Sciatic nerve (tissue), 2 donors: ENCODE measurements around the gene AMOTL2. TPM values are rescaled to one million over a fixed set of nuclear protein-coding genes. Genes with fewer than 3 reads are reported as not detected.

ENCODE experiments used
- ATAC-seq: fragments of 200-7000 bp; cut with Tn5 transposase; one replicate; pipeline ENCODE4 v1.9.1; 2020; ENCODE audit warnings: mild to moderate bottlenecking, moderate library complexity
- DNase-seq: peaks from one replicate; pipeline ENCODE4 v3.0.0-alpha.2; 2020; ENCODE audit warnings: low spot score
- intact Hi-C: fragments of 100-400 bp; cut with DNase I; formaldehyde crosslinking; loops from one replicate; pipeline ENCODE4 v1.14.2; 2022
- total RNA-seq: library from RNA; stranded (reverse); fragmentation: NEBNext Ultra II Directional; extraction: Animal tissue kit (Norgen Biotek cat#: 25700); gene quantifications from one replicate; pipeline ENCODE4 v1.2.1, GENCODE V29; 2021
- donor health status: DM: no; HTN: no; CAD: no.
- donor health status: DM: no; HTN: no; CAD: no.

The AMOTL2 gene
- total RNA-seq, 1 donor from 2014 or later = 158 TPM

DNA sequence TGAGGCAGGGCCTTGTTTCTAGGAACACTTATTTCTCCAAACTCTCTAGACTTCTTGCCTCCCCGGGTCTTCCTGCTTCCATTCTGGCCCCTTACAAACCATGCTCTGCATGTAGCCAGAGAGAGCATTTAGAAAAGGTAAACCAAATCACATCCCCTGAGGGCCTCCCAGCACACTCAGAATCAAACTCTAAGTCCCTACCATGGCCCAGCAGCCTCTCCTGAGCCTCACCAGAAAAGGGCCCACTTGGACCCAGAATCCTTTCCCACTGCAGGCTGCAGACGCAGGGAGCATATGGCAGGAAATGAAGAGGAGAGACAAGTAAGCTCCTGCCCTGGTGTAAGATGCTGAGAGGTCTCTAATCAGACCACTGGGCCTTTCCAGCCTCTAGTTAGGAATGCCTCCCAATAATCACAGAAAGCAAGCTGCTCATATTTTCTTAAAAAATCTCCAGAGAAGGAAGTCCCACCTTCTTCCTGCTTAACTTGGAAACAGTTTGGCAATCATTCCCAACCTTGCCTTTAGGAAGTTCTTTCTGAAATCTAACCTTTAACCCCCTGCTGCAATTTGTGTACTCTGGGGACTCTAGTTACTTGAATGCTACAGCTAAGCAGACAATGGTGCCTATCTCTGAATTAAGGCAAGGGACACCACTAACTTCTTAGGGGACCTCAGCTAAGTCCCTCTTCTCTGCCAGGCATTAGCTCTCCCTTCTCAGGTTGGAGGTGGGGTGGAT, 4.2 kb downstream of the AMOTL2 start:
- intact Hi-C loops = loop anchor here (5.0 to 10.0 kb wide), 3 partner anchors 58 to 105 kb away; no protein-coding TSS in a partner anchor
- DNase-seq (no peak), ATAC-seq (no peak)

DNA sequence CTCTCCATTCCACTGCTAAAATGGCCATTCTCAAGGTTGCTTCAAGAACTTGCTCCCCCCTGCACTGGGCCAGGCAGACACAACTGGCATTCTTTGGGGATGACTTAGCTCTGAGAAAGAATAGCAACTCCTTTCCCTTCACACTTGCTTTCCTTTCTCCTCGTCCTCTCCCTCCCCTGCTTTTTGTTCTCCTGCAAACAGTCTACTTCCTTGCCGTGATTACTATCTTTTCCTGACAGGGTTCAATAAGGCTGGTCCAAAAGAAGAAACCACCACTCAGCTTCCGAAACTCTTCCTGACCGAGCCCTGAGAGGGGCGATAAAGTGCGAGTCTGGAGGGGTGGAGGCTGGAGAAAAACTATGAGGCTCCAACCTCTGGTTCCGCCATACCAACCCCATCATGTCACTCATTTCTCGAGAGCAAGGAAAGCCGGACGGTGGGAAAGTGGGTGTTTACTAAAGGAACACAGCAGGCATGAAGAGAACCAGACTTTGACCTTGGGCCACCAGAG, 5.0 kb downstream of the AMOTL2 start:
- DNase-seq (no peak), ATAC-seq (no peak)
- intact Hi-C loops = no loop called here

GRCh38 chr3:134368751-134369105, 5.5 kb downstream of the AMOTL2 start:
- DNase-seq (no peak), ATAC-seq (no peak)
- intact Hi-C loops = no loop called here

- no peak for DNase-seq
- ATAC-seq = no peak
- intact Hi-C loops = no loop called here
These were observed 6.1 kb downstream of the AMOTL2 start for GRCh38 chr3:134367869-134368750.

GRCh38 chr3:134366928-134367811, 7.1 kb downstream of the AMOTL2 start:
- peak; percentile 76 for ATAC-seq
- DNase-seq = peak; percentile 85
- intact Hi-C loops = no loop called here

GRCh38 chr3:134366221-134366927, 7.9 kb downstream of the AMOTL2 start:
- intact Hi-C loops = no loop called here
- DNase-seq = no peak
- no peak for ATAC-seq

GRCh38 chr3:134365766-134366065, 8.5 kb downstream of the AMOTL2 start:
- ATAC-seq (no peak), DNase-seq (no peak)
- intact Hi-C loops = no loop called here

DNA sequence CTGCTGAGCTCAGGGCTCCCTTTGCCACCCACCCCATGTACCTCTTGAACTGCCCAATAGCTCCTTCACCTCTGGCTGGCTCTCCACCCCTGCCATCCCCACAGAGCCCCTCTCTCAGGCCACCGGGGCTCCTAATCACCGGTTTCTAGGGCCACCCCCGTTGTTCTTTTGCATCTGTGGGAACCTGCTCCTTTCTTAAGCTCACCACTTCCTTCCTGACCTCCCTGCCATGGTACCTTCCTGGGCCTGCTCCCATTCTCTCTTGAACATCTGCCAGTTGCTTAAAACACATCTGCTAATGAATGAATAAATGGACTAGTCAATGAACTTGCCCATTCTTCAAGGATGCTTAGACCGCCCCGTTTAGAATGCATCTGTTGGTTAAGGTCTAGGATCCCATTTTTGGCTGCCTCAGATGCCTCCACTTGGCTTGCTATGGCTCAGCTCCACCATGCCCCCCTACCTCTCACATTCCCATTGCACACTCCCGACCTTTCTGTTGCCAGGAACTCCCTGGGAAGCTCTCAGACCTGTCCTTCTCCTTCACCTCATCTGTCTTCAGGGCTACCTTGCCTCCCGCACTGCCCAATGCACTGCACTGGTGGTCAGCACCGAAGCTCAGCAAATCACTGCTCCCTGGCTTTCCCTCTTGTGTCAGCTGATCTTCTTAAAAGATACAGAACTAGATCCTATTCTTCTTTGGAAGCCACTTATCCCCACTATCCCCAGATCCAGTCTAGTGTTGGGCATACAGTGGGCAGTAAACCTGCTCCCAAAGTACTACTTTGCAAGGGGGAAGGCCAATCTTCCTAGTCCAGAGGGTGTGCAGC, 9.1 kb downstream of the AMOTL2 start:
- ATAC-seq = no peak
- intact Hi-C loops = no loop called here
- DNase-seq = no peak

- ATAC-seq (peak; percentile 89), DNase-seq (peak; percentile 94)
- intact Hi-C loops = no loop called here
These were observed 9.9 kb downstream of the AMOTL2 start for GRCh38 chr3:134364061-134364935.

DNA sequence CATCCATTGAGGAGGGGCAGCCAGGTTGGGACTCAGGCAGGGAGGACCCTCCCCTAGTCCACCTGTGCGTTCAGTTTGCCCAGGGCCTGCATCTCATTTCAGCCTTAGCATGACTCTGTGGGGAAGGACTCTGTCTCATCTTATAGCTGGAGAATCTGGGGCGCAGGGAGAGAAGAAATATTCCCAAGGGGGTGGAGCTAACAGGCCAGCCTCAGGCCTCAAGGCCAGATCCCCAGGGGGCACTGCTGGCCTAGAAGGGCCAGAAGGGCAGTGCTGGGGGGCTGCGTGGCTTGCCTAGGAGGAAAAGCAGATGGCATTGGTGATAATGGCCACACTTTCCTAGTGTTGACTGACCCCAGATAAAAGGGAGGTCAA, 10.9 kb downstream of the AMOTL2 start:
- intact Hi-C loops = no loop called here
- ATAC-seq (no peak), DNase-seq (no peak)

- intact Hi-C loops = no loop called here
- DNase-seq = no peak
- ATAC-seq = no peak
These were observed 11.4 kb downstream of the AMOTL2 start for GRCh38 chr3:134362670-134363380.

GRCh38 chr3:134362221-134362620, 12.0 kb downstream of the AMOTL2 start:
- DNase-seq (no peak), ATAC-seq (no peak)
- intact Hi-C loops = no loop called here

DNA sequence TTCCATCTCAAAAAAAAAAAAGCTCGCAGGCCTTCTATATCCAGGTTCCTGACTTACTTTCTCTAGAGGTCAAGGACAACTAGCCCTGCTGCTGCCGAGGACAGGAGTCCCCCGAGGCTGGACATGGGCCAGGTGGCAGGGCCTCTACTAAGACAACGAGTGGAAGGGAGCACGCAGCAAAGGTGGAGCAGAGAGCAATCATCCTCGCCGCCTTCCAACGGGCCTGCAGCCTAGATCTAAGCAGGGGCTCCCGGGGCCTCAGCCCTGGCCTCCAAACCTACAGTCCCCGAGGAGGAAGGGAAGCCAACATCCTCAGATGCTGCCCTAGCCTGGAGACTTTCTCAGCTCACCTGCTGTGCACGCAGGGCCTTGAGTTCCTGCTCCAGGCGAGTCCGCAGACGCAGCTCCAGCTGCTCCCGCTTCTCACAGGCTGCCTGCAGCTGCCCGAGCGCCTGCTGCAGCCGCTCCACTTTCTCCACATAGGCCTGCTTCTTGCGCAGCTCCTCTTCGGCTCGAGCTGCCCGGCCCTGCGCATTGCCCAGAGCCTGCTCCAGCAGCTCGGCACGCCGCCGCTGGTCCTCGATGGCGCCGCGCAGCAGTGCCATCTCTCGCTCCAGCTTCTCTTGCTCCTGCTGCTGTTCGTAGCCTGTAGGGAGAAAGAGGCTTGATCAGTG, 12.9 kb downstream of the AMOTL2 start:
- DNase-seq = no peak
- intact Hi-C loops = no loop called here
- no peak for ATAC-seq

DNA sequence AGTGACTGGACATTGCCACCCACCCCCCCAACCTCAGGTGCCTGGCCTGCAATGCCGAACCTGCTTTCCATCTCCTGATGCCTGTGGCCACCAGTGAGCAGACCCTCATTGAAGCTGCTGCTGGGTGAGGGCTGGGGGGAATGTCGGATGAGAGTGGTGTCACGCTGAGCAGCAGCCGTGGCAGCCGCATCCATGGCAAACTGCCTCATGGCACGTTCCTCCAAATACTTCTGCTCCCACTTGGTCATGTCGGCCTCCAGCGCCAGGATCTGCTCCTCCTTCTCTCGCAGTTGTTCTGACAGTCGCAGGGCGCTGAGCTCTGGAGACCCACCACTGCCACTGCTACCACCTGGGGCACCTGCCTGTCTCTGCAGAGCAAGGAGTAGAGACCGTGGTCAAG, 14.2 kb downstream of the AMOTL2 start:
- intact Hi-C loops = no loop called here
- peak; percentile 60 for DNase-seq

DNA sequence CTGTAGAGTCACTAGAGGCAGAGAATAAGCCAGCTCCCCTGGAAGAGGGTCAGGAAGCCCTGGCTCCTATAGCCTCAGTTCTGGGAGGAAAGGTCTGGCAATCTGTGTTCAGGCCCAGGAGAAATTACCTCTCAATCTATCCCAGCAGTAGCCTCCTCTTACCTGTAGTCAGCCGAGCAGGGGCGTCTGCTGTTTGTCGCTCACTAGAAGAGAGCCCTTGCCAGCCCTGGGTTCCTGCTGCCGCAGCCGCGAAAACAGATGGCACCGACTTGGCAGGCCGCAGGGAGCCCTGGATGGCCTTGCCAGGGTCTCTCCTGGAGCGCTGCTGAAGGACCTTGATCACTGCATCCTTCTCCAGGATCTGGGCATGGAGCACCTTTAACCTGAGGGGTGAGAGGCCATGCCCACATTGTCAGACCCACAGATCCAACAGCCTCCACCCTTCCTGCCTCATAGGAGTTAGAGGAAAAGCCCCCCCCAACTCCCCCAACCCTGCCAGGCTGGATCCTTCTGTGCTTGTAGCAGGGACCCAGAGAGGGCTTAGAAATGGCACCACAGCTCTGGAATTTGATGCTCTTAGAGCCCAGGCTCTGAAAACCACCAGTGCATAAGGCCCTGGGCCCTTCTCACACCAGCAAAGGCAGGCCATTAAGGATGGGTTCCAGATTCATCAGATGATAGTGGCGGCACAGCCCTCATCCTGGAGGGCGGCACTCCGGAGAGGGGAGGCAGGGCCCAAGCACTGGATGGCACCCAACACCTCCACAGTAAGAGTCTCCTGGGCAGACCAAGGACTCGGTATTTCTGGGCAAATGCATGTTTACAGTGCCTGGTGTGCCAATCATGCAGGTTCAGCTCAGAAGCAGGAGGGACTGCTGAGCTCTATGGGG, 14.9 kb downstream of the AMOTL2 start:
- DNase-seq (peak; percentile 52), ATAC-seq (no peak)
- intact Hi-C loops = no loop called here

More for the DNA sequence above, 14.2 kb downstream of the AMOTL2 start:
- ATAC-seq = no peak
